ENCODE results near the gene ERC2. TPM values are rescaled to one million over a fixed set of nuclear protein-coding genes. Genes with fewer than 3 reads are reported as not detected.

The ERC2 gene
- total and polyA plus RNA-seq, 7 experiments from 2014 or later = not detected

GRCh38 chr3:55923626-55924025 is 544.6 kb downstream of the ERC2 start:
- Mint-ChIP-seq H3K27ac (no peak overlapping the region), H3K9me3 (peaks cover 0 to 16% (median 3%) of the 10 kb centered on the region in 11 donors), H3K36me3 (no peaks in the 10 kb centered on the region), H3K27me3 (peaks cover 0 to 8% (median 0%) of the 10 kb centered on the region in 5 donors), H3K4me3 (no peak overlapping the region), H3K4me1 (no peaks in the 10 kb centered on the region)
- DNase-seq (no peak), ATAC-seq (no peak)
- CTCF ChIA-PET = no interaction called here
- H3K4me1 ChIP-seq (ENCODE audit: control insufficient read depth in 2 of 2, insufficient read depth in 2 of 2, low read length in 2 of 2) = no peaks in the 10 kb centered on the region
- no peak overlapping the region for H3K4me3 ChIP-seq (ENCODE audit: low read length)
- intact Hi-C loops (cut with micrococcal nuclease) = no loop called here
- no peaks in the 10 kb centered on the region for H3K9me3 ChIP-seq (ENCODE audit: control insufficient read depth in 2 of 3, low read length in 3 of 3)
- POLR2A ChIA-PET = no interaction called here
- no peaks in the 10 kb centered on the region for H3K36me3 ChIP-seq (ENCODE audit: control insufficient read depth in 2 of 3, insufficient read depth in 3 of 3, low read length in 3 of 3)
- H3K27ac ChIP-seq (ENCODE audit: low read depth, low read length) = no peak overlapping the region
- H3K27me3 ChIP-seq (ENCODE audit: control insufficient read depth in 2 of 2, insufficient read depth in 2 of 2, low read length in 2 of 2) = no peaks in the 10 kb centered on the region

DNA sequence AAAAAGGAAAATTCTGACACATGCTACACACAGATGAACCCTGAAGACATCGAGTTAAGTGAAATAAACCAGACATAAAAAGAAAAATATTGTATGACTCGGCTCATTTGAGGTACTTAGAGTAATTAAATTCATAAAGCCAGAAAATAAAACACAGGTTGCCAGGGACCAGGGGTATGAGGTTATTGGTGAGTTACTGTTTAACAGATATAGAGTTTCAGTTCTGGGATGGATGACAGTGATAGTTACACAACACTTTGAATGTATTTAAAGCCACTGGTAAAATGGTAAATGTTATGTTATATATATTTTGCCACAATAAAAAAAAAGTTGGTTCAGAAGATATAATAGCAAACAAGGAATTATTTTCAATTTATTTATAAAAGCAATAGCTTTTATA is 545.1 kb downstream of the ERC2 start:
- Histone ChIP-seq H3K9me3 (ENCODE audit: control insufficient read depth in 2 of 3, low read length in 3 of 3) (no peaks in the 10 kb centered on the region), H3K36me3 (ENCODE audit: control insufficient read depth in 2 of 3, insufficient read depth in 3 of 3, low read length in 3 of 3) (no peaks in the 10 kb centered on the region), H3K27ac (ENCODE audit: low read depth, low read length) (no peak overlapping the region), H3K27me3 (ENCODE audit: control insufficient read depth in 2 of 2, insufficient read depth in 2 of 2, low read length in 2 of 2) (no peaks in the 10 kb centered on the region), H3K4me1 (ENCODE audit: control insufficient read depth in 2 of 2, insufficient read depth in 2 of 2, low read length in 2 of 2) (no peaks in the 10 kb centered on the region), H3K4me3 (ENCODE audit: low read length) (no peak overlapping the region)
- Mint-ChIP-seq H3K36me3 (no peaks in the 10 kb centered on the region), H3K27me3 (peaks cover 0 to 8% (median 0%) of the 10 kb centered on the region in 5 donors), H3K4me3 (no peak overlapping the region), H3K9me3 (peaks cover 0 to 12% (median 3%) of the 10 kb centered on the region in 11 donors), H3K4me1 (no peaks in the 10 kb centered on the region), H3K27ac (no peak overlapping the region)
- ATAC-seq (no peak), DNase-seq (no peak)
- ChIA-PET POLR2A (no interaction called here), CTCF (no interaction called here)
- intact Hi-C loops (cut with micrococcal nuclease) = no loop called here

GRCh38 chr3:55912880-55913279 is 555.4 kb downstream of the ERC2 start:
- peaks cover 0 to 6% (median 0%) of the 10 kb centered on the region in 5 donors for H3K27me3 Mint-ChIP-seq
- peaks cover 0 to 4% (median 0%) of the 10 kb centered on the region in 5 donors for H3K36me3 Mint-ChIP-seq
- no peak overlapping the region for H3K27ac Mint-ChIP-seq
- H3K9me3 ChIP-seq (ENCODE audit: control insufficient read depth in 2 of 3, low read length in 3 of 3) = no peaks in the 10 kb centered on the region
- ChIA-PET POLR2A (no interaction called here), CTCF (no interaction called here)
- H3K9me3 Mint-ChIP-seq = peaks cover 0 to 6% (median 0%) of the 10 kb centered on the region in 11 donors
- H3K27ac ChIP-seq (ENCODE audit: low read depth, low read length) = no peak overlapping the region
- H3K27me3 ChIP-seq (ENCODE audit: control insufficient read depth in 2 of 2, insufficient read depth in 2 of 2, low read length in 2 of 2) = no peaks in the 10 kb centered on the region
- ATAC-seq (no peak), DNase-seq (no peak)
- H3K4me3 ChIP-seq (ENCODE audit: low read length) = no peak overlapping the region
- intact Hi-C loops (cut with micrococcal nuclease) = no loop called here
- no peaks in the 10 kb centered on the region for H3K36me3 ChIP-seq (ENCODE audit: control insufficient read depth in 2 of 3, insufficient read depth in 3 of 3, low read length in 3 of 3)
- H3K4me3 Mint-ChIP-seq = no peak overlapping the region
- no peaks in the 10 kb centered on the region for H3K4me1 Mint-ChIP-seq
- H3K4me1 ChIP-seq (ENCODE audit: control insufficient read depth in 2 of 2, insufficient read depth in 2 of 2, low read length in 2 of 2) = no peaks in the 10 kb centered on the region

- H3K27ac Mint-ChIP-seq = no peak overlapping the region
- intact Hi-C loops (cut with micrococcal nuclease) = no loop called here
- H3K27me3 Mint-ChIP-seq = peaks cover 0 to 6% (median 0%) of the 10 kb centered on the region in 5 donors
Observed at GRCh38 chr3:55911266-55911665, 557.0 kb downstream of the ERC2 start.

DNA sequence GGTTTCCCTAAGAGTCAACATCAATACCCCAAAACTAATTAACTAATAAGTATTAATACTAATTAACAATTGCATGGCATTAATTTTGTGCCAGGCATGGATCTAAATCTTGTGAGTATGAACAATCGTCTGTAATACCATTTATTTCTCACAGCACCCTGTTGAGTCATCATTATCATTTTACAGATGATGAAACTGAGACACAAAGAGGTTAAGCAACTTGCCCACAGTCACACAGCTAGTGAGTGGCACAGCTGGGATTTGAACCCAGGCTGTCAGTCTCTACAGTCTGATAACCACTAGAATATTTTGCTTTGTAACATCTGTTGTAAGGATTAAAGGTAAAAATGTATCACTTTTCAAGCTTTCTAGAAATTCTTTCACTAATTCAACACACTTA is 557.7 kb downstream of the ERC2 start:
- no peaks in the 10 kb centered on the region for H3K4me1 ChIP-seq (ENCODE audit: control insufficient read depth in 2 of 2, insufficient read depth in 2 of 2, low read length in 2 of 2)
- no peak overlapping the region for H3K4me3 ChIP-seq (ENCODE audit: low read length)
- peaks cover 0 to 4% (median 0%) of the 10 kb centered on the region in 5 donors for H3K36me3 Mint-ChIP-seq
- peaks cover 0 to 6% (median 0%) of the 10 kb centered on the region in 11 donors for H3K9me3 Mint-ChIP-seq
- H3K27me3 Mint-ChIP-seq = peaks cover 0 to 12% (median 0%) of the 10 kb centered on the region in 5 donors
- intact Hi-C loops (cut with micrococcal nuclease) = no loop called here
- no peaks in the 10 kb centered on the region for H3K4me1 Mint-ChIP-seq
- no peaks in the 10 kb centered on the region for H3K27me3 ChIP-seq (ENCODE audit: control insufficient read depth in 2 of 2, insufficient read depth in 2 of 2, low read length in 2 of 2)
- ChIA-PET POLR2A (no interaction called here), CTCF (no interaction called here)
- H3K36me3 ChIP-seq (ENCODE audit: control insufficient read depth in 2 of 3, insufficient read depth in 3 of 3, low read length in 3 of 3) = no peaks in the 10 kb centered on the region
- no peak overlapping the region for H3K4me3 Mint-ChIP-seq
- DNase-seq (no peak), ATAC-seq (no peak)
- H3K27ac ChIP-seq (ENCODE audit: low read depth, low read length) = no peak overlapping the region
- no peaks in the 10 kb centered on the region for H3K9me3 ChIP-seq (ENCODE audit: control insufficient read depth in 2 of 3, low read length in 3 of 3)
- H3K27ac Mint-ChIP-seq = no peak overlapping the region

More at GRCh38 chr3:55911266-55911665, 557.0 kb downstream of the ERC2 start:
- Histone ChIP-seq H3K9me3 (ENCODE audit: control insufficient read depth in 2 of 3, low read length in 3 of 3) (no peaks in the 10 kb centered on the region), H3K4me1 (ENCODE audit: control insufficient read depth in 2 of 2, insufficient read depth in 2 of 2, low read length in 2 of 2) (no peaks in the 10 kb centered on the region), H3K4me3 (ENCODE audit: low read length) (no peak overlapping the region), H3K27me3 (ENCODE audit: control insufficient read depth in 2 of 2, insufficient read depth in 2 of 2, low read length in 2 of 2) (no peaks in the 10 kb centered on the region), H3K36me3 (ENCODE audit: control insufficient read depth in 2 of 3, insufficient read depth in 3 of 3, low read length in 3 of 3) (no peaks in the 10 kb centered on the region), H3K27ac (ENCODE audit: low read depth, low read length) (no peak overlapping the region)
- H3K36me3 Mint-ChIP-seq = peaks cover 0 to 4% (median 0%) of the 10 kb centered on the region in 5 donors
- H3K4me1 Mint-ChIP-seq = no peaks in the 10 kb centered on the region
- H3K9me3 Mint-ChIP-seq = peaks cover 0 to 6% (median 0%) of the 10 kb centered on the region in 11 donors
- no peak for DNase-seq
- no peak for ATAC-seq
- no peak overlapping the region for H3K4me3 Mint-ChIP-seq
- ChIA-PET CTCF (no interaction called here), POLR2A (no interaction called here)

GRCh38 chr3:55909373-55909772 is 558.9 kb downstream of the ERC2 start:
- no peak overlapping the region for H3K4me3 ChIP-seq (ENCODE audit: low read length)
- POLR2A ChIA-PET = no interaction called here
- no peak overlapping the region for H3K27ac ChIP-seq (ENCODE audit: low read depth, low read length)
- Mint-ChIP-seq H3K27me3 (peaks cover 0 to 12% (median 0%) of the 10 kb centered on the region in 5 donors), H3K9me3 (peaks cover 0 to 6% (median 0%) of the 10 kb centered on the region in 11 donors), H3K27ac (no peak overlapping the region), H3K4me1 (no peaks in the 10 kb centered on the region), H3K36me3 (peaks cover 0 to 4% (median 0%) of the 10 kb centered on the region in 5 donors), H3K4me3 (no peak overlapping the region)
- no peak for DNase-seq
- H3K27me3 ChIP-seq (ENCODE audit: control insufficient read depth in 2 of 2, insufficient read depth in 2 of 2, low read length in 2 of 2) = no peaks in the 10 kb centered on the region
- H3K9me3 ChIP-seq (ENCODE audit: control insufficient read depth in 2 of 3, low read length in 3 of 3) = no peaks in the 10 kb centered on the region
- CTCF ChIA-PET = no interaction called here
- ATAC-seq = no peak
- no peaks in the 10 kb centered on the region for H3K4me1 ChIP-seq (ENCODE audit: control insufficient read depth in 2 of 2, insufficient read depth in 2 of 2, low read length in 2 of 2)
- H3K36me3 ChIP-seq (ENCODE audit: control insufficient read depth in 2 of 3, insufficient read depth in 3 of 3, low read length in 3 of 3) = no peaks in the 10 kb centered on the region
- intact Hi-C loops (cut with micrococcal nuclease) = no loop called here

GRCh38 chr3:55907616-55908015 is 560.7 kb downstream of the ERC2 start:
- no peaks in the 10 kb centered on the region for H3K4me1 Mint-ChIP-seq
- POLR2A ChIA-PET = no interaction called here

More at GRCh38 chr3:55907616-55908015, 560.7 kb downstream of the ERC2 start:
- Histone ChIP-seq H3K4me3 (ENCODE audit: low read length) (no peak overlapping the region), H3K9me3 (ENCODE audit: control insufficient read depth in 2 of 3, low read length in 3 of 3) (no peaks in the 10 kb centered on the region), H3K27ac (ENCODE audit: low read depth, low read length) (no peak overlapping the region), H3K36me3 (ENCODE audit: control insufficient read depth in 2 of 3, insufficient read depth in 3 of 3, low read length in 3 of 3) (no peaks in the 10 kb centered on the region), H3K4me1 (ENCODE audit: control insufficient read depth in 2 of 2, insufficient read depth in 2 of 2, low read length in 2 of 2) (no peaks in the 10 kb centered on the region), H3K27me3 (ENCODE audit: control insufficient read depth in 2 of 2, insufficient read depth in 2 of 2, low read length in 2 of 2) (no peaks in the 10 kb centered on the region)
- H3K27me3 Mint-ChIP-seq = peaks cover 0 to 12% (median 0%) of the 10 kb centered on the region in 5 donors
- intact Hi-C loops (cut with micrococcal nuclease) = no loop called here
- H3K4me3 Mint-ChIP-seq = no peak overlapping the region
- no peak for DNase-seq
- CTCF ChIA-PET = no interaction called here
- no peak for ATAC-seq
- H3K36me3 Mint-ChIP-seq = peaks cover 0 to 4% (median 0%) of the 10 kb centered on the region in 5 donors
- peaks cover 0 to 6% (median 0%) of the 10 kb centered on the region in 11 donors for H3K9me3 Mint-ChIP-seq
- no peak overlapping the region for H3K27ac Mint-ChIP-seq
